ENCODE results near the gene SCAMP2.

GRCh38 chr15:74838137-74838516, 35.0 kb downstream of the SCAMP2 start:
- no peak for TF ChIP-seq POLR2AphosphoS5 (IDR thresholded peaks at IDR 0.05)
- no peak for TF ChIP-seq EP300 (IDR thresholded peaks at IDR 0.05; ENCODE audit: low read depth)
